ENCODE results near the gene PTPRD.

Gene PTPRD

DNA sequence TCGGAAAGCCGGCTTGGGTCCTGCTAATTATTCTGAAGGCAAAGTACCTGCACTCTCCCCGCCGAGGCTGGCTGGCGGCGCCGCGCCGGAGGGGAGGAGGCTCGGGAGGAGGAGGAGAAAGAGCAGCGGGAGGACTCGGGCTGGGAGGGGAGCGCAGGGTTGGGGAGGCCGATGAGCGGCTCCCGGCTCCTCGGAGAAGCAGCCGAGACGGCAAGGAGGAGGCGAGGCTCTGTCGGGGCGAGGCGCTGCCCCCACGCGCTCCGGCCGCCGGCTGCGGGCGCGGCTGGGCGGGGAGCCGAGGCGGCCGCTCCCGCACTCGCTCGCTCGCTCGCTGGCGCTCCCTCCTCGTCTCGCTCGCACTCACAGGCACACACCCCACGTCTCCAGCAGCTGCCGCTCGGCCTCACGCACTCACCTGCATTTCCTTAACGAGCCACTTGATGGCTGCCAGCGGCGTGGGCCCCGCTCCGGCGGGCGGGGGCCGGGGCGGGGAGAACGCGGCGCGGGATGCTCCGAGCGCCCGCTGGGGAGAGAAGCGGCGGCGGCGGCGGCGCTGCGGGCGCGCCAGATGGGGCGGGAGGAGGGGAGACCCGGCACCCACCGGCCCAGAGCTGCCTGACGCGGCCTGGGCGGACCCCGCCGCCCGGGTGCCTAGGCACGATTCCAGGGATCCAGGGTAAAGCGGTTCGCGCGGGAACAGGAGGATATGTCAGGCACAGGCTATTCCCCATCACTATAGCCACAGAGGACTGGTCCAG lies at the start of gene PTPRD:
PTPRD (minus strand) TSS at position 362 of the 758 bp plus-strand sequence.
- peak in 40 of 58 donors; percentile 10 to 78 (median 47) for DNase-seq

DNA sequence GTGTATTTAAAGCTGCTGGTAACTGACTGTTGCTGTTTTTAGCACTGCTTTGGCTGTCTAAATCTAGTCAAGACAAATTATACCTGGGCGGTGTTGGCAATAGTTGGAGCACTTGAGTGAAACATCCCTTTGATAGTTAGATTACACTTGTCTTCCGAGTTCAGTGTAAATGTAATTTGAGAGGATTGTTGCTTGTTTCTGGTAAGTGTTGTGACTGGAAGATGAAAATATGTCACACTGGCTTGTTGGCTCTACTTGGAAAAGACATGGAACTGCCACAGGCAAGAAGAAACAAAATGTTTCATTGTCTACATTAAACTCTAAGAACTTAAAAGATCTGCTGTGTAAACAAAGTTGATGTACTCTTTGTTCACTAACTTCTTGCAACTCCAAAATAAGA lies 49.2 kb upstream of the PTPRD start:
- no peak for DNase-seq

DNA sequence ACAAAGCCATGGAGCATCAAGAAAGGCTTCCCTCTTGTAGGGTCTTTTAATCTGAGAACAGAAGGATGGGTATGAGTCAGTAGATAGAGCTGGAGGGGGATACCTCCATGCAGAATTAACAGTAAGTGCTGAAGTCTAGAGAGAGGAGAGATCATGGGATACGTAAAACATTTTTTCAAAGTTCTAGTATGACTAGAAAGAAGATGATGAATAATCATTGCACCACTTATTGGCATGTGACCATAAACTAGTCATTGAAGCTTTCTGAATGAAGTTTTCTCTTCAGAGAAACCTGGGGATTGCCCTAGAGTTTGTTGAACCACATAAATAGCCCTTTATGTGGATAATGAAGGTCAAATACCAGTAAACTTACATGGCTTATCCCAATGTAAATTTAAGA lies 48.6 kb upstream of the PTPRD start:
- DNase-seq = no peak

DNA sequence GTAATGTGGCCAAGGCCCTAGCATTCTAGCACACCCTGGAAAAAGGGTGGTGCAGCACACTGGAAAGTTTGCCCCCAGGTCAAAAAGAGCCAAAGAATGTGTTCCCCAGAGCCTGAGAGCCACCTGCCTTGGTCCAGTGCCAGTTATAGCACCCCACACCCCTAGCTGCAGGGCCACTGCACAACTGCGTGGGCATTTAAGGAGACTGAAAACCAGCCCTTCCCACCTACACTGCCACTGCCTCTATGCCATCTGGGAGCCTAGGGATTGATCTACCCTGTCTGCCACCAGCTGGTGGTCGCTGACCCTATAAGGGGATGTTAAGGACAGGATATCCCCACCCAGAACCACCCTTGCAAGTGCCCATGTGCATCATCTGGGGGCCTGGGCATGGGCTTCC lies 38.2 kb upstream of the PTPRD start:
- DNase-seq = peak in 1 of 58 donors; percentile 2

DNA sequence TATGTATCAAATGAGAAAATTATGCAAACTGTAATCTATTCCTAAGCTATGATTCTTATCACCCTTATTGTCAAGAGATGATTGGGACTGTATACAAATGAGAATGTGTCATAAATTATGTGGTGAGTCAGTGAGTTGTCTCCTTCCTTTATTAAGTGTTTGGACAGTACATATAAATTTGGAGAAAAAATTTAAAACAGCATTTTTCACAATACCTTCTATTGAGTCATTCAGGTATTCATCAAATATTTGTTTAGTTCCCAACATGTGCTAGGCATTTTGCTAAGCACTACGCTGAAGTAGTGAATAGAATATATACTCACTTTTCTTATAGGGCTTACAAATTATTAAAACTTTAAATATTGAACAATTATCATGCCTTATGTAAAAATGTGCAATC lies 36.3 kb upstream of the PTPRD start:
- no peak for DNase-seq

DNA sequence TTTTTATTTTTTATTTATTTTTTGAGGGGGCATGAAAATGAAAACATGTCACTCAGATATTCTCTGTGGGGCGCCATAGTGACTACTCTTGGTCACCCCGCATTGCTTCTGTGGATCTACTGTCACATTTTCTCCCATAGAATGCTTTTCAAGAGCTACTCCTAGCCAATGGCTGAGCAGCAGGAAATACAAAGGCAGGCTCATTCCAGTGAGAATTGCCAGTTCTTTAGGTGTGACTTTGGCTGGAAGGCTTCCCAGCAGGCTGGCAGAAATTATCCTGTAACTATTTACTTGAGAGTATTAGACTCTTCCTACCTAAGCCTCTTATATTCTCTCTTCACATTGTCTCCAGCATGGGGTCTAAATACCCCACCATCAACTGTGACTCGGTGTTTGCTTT lies 21.0 kb upstream of the PTPRD start:
- DNase-seq = no peak

DNA sequence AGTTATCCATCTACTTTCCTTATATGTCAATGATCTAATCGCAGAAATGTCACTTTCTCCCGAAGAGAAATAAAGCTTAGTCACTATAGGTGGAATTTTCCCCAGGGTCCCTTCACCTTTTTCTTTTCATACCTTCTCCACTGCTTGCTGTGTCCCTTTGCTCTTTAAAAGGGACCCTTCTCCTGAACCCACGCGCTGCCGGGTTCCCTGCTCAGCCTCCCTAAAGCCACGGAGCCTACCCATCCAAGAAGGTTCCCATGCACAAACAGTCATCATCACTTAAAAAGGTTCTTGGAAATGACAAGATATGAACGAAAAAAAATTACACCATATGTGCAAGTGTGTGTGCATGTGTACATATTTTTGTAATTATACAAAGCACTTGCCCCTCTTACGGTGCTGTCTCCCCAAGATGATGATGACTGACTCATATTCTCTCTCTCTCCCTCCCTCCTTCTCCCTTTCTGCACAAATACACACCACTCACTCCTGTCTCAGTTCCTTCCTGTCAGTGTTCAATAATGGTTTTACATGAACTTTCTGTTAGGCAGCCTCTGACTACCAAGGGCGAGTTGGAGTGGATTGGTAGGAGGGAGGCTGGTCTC lies 1.5 kb upstream of the PTPRD start:
- peak in 7 of 58 donors; percentile 1 to 21 (median 8) for DNase-seq

DNA sequence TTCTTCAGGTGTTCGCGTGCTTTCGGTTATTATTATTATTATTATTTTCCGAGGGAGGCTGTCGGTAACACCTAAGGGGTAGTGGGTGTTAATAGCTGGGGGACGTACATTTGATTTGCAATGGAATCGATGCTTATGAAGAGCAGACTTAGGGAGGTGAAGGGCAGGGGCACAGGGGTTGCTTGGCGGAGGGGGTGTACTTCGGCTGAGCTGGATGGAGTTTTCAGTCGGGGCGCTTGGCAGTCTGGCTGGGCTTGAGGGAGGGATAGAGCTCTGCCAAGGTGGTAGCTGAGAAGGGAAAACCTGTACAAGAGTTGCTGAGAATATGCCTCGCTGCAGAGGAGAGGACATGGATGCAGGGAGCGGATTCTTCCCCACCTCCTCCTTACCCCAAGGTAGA lies 617 bp upstream of the PTPRD start:
- DNase-seq = peak in 4 of 58 donors; percentile 18 to 44 (median 22)

DNA sequence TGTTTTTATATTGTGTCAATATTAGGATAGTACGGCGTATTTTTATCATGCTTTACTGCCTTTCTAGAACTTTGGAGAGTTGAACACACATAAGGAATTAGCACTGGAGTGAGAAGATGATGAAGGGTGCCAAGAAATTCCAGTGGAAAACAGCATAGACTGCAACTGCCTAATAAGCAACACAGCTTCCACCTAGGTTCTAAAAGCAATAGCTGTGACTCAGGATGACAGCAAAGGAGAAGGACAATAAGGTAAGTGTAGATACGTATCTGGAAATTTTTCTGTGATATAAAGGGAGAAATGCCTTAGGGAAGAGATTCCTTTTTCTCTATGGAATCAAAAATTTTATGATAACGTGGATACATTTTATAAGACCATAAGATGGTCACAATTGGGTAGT lies 7.4 kb downstream of the PTPRD start:
- DNase-seq = no peak

DNA sequence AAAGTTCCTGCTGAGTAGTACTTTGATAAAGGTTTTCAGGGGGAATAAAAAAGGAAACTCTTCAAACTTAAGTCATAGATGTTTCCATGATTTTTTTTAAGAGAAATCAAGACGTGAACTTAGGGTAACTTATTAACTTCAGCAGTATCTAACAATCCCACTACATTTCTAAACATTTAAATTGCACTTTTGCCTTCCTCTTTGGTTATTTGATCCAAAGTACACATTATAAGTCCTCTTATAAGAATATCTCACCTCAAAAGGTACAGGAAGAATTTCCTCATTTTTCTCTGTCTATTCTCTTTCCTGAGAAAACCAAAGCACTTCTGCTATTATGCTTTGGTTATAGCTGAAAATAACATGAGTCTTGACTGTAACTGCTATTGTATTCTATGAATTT lies 7.9 kb downstream of the PTPRD start:
- DNase-seq = no peak

DNA sequence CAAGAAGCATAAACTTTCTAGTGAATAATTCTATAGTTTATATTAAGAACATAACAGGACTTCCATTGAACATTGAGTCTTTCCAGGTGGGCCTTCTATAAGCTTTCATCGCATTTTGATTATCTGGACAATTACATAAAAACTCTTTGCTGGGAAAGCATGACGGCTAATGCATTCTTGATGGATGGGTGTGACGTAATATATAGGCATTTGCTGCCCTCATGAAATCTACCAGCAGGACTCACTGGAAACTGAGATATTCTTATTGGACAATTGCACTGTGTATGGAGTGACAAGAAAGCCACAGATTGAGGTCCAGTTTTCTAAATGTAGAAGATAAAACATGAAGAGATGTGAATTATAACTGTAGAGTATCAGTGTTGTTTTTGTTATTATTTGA lies 15.0 kb downstream of the PTPRD start:
- no peak for DNase-seq

DNA sequence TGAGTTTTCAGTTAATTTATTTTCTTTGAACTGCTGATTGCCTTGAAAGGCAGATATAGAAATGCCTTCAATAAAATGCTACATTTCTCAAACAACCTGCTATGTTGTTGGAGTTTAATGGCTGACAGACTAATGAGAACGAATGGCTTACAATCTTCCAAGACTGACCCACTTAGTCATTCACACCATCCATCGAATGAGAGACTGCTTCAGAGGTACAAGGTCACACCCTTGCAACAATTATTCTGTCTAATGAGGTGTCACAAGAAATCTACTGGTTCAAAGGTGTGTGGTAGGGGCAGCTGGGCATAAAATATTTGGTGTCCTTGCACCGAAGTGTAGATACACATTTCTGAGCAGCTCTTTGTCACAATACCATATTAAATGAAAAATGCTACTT lies 18.3 kb downstream of the PTPRD start:
- DNase-seq = no peak

DNA sequence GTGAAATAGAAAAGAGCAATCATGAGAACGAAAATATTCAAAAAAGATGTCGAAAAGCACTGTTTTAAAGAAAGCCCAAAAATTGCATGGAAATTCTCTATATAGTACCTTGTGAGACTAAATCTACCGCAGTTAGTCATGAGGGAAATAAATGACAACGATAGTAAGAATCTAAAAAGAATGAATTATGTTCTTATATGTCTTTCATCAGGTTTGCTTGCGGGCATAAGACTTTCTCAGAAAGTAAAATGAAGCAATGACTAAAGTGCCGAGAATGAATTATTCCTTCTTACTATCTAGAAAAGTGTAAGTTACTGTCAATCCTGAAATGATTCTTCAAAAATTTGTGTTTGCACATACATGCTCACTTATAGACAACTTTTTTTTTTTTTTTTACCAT lies 26.4 kb downstream of the PTPRD start:
- no peak for DNase-seq

DNA sequence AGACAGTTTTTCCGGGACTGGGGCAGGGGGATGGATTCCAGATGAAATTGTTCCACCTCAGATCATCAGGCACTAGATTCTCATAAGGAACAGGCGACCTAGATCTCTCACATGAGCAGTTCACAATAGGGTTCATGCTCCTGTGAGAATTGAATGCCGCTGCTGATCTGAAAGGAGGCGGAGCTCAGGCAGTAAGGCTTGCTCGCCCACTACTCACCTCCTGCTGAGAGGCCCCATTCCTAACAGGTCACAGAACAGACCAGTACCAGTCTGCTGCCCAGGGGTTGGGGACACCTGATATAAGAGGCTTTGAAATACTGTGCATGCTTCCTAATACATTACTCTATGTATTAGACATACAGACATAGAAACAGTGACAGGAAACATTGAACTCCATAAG lies 41.1 kb downstream of the PTPRD start:
- DNase-seq = no peak

DNA sequence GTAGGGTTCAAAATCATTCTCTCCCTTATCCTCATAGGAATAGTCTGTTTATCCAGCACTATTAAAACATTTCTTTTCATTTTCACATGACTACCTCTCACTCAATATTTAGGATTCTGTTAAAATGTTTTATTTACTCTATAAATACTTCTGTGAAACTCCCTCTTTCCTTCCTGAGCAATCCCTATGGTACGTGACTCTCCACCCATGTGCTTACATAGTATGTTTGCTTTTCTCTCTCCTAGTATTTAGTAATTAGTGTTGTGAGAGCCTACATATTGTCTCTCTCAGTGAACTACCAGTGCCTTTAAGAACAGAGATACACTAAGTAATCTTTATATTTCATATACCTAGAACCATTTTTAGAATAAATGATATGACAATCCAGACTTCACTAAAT lies 46.0 kb downstream of the PTPRD start:
- no peak for DNase-seq

DNA sequence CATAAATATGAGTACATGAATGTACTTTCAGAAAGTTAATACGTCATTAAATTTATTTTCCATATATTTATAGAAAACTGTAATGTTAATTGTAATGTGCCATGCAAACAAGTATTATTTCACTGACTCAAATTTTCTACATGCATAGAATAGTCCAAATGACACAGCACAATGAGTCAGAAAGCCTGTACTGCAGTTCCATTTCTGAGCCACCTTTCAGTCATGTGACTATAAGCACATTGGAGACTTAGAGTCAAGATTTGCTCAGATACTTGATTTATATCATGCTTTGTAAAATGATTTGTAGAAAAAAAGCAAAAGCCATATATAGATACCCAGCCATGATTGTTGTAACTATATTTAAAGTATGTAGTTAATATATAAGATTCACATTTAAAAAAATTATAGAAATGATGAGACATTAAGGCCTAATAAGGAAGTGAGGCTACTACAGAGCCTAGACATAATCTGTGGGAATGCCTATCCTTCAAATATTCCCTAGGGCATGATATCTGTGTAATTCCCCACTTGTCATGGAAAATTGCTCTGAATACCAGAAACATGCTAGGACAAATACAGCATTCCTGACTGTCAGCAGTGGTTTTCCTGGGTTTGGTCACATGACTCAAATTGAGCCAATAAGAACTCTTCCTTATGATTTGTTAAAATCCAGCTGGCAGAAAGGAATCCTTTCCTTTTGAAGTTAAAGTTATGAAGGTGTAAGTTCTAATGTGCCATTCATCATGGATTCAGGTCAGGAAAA lies 50.0 kb downstream of the PTPRD start:
- no peak for DNase-seq

DNA sequence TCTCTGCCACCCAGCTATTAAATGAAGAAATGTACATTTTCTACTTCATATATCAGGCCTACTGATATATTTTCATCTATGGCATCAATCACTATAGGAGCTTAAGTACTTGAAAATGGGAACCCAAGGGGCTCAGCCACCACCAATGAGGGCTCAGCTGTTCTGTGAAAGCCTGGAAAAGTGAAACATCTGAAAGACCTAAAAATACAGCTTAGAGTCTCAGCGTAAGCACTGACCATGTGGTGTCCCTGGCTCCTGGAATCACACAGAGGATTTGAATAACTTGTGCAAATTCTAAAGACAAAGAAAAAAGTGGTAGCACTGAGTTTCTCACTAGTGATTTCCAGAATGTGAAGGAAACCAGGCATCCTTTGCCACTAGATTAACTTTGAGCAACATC lies 64.5 kb downstream of the PTPRD start:
- peak in 4 of 58 donors; percentile 0 to 9 (median 3) for DNase-seq

DNA sequence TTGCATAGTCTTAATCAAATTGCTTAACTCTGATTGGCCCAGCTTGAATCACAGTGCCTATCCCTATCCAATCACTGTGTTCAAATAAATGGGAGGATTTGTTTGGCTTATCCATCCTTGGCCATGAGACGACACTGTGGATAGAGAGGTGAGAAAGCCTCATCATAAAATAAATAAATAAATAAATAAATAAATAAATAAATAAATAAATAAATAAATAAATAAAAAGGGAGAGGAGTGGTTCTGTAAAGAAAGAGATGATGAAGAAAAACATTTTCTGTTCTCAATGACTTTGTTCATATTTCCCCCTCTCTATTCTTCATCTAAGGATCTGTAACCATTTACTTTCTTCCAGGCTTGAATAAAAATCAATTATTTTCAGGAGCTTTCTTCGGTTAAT lies 74.7 kb downstream of the PTPRD start:
- DNase-seq = no peak

DNA sequence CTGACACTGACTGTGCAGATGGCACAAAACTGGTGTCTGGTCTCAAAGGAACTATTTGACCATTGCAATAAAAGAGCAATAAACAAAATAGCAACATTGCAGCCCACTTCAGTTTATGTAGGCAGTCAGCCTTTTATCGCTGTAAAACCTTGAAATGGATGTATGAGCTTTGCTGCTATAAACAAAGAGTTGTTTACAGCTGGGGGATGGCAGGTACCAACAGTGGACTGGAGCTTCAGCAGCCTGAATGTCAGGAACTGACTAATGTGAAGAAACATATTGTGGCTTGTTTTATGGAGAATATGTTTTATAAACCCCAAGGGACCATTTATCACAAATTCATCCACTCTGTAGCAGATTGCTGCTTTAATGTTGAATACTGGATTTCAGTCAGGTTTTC lies 78.0 kb downstream of the PTPRD start:
- no peak for DNase-seq

DNA sequence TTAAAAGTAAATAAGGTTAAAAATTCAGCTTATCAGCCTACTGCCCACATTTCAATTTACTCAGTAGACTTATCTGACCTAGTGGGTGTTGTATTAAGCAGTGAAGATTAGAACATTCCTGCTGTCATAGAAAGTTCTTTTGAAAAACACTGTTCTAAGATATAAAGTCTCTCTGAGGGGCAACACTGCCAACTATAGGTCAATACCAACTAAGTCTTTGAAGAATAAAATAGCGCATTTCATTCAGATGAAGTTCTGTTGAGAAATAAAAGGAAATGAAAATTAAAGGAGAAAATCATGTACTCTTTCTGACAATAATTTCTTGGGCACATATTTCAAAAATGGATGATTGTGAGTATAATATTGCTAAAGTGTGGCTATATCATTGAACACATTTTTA lies 86.8 kb downstream of the PTPRD start:
- DNase-seq = no peak

DNA sequence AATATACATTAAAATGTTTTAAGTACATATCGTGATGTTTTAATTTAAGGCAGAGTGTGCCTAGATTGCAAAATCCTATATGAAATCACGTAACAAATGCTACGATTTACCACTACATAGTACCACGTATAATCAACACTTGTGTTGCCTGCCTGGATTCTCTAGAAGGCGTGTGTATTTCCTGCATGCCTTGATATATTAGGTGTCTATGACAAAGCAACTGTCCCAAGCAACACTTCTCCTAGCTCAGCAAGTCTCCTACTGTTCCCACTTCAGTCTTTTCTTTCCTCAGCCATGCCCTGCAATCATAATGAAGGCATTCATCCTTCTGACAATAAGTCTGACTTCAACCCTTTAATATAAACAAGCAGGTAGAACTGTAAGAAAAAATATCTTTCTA lies 89.6 kb downstream of the PTPRD start:
- no peak for DNase-seq

DNA sequence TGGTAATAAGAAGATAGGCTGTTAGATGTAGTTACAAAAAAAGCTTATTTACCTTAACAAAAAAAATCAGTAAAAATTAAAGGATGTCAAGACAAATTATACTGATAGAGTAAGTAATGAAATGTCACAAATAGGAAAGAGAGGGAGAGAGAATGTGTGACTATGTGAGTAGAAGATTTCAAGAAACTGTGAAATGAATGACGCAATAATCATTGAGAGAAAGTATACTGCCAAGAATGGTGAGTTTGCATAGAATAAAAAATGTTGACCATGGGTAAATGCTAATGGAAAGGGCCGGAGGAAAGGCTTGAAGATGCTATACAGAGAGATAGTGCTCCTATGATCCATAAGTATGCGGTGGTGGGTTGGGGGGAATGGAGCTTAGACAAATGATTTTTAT lies 100.7 kb downstream of the PTPRD start:
- no peak for DNase-seq

DNA sequence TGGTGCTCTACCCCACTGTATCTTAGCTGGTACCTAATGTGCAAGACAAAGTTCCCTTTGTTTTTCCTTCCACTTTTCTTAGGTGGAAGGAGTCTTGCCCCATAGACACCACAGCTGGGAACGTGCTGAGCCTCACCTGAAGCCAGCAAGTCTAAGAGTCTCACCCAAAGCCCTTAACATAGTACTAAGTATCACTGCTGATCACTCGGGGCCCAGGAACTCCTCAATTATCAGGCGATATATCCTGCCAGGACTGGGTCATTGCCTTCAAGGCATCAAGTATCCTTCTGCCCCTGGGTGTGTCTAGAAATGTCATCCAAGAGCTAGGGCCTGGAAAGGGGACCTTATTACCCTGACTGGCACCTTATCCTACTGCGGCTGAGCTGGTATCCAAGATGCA lies 123.9 kb downstream of the PTPRD start:
- DNase-seq = no peak

Measured in anterior cingulate cortex (tissue), 58 donors.